IgD-negative memory B cell (primary cell): ENCODE measurements around the gene SCIN. TPM values are rescaled to one million over a fixed set of nuclear protein-coding genes. Genes with fewer than 3 reads are reported as not detected.
A peak's percentile ranks its signal among the peaks of the same experiment; 100 is the strongest.
"Not testable (repeated sequence)": the region's sequence is repeated elsewhere in the genome, so short reads cannot be mapped to it uniquely, and the experiment has no call there.

Experiments
- H3K27ac Mint-ChIP-seq, 3 donors: one replicate each; pipeline ENCODE4 v1.8.0; 2020 to 2022; ENCODE audit warnings: mild to moderate bottlenecking in 3 of 3, mixed read lengths in 3 of 3, moderate library complexity in 1 of 3
- H3K27me3 Mint-ChIP-seq: one replicate; pipeline ENCODE4 v1.8.0; 2021; ENCODE audit warnings: mixed read lengths
- H3K36me3 Mint-ChIP-seq: one replicate; pipeline ENCODE4 v1.8.0; 2020; ENCODE audit warnings: mild to moderate bottlenecking, mixed read lengths
- H3K4me1 Mint-ChIP-seq, 3 donors: one replicate each; pipeline ENCODE4 v1.8.0; 2020 to 2022; ENCODE audit warnings: mixed read lengths in 3 of 3, mild to moderate bottlenecking in 1 of 3
- H3K4me3 Mint-ChIP-seq, 4 donors: one replicate each; pipeline ENCODE4 v1.8.0; 2020 to 2022; ENCODE audit warnings: mild to moderate bottlenecking in 4 of 4, mixed read lengths in 4 of 4, moderate library complexity in 3 of 4
- H3K9me3 Mint-ChIP-seq, 3 donors: one replicate each; pipeline ENCODE4 v1.8.0; 2020 to 2021; ENCODE audit warnings: mixed read lengths in 3 of 3, mild to moderate bottlenecking in 1 of 3
- polyA plus RNA-seq: library from polyadenylated mRNA; unstranded; fragments of 300-500 nt; fragmentation: Illumina TruSeq; gene quantifications from one replicate; pipeline ENCODE4 v1.2.3, GENCODE V29; 2021

The SCIN gene
- polyA plus RNA-seq, 1 donor from 2014 or later: 1.6 TPM

- peak overlapping the region in 1 of 4 donors; percentile 99 for H3K4me3 Mint-ChIP-seq
- H3K27ac Mint-ChIP-seq: peak overlapping the region in 1 of 3 donors; percentile 43
Measured at GRCh38 chr7:12689451-12689850, 118.9 kb downstream of the SCIN start.

GRCh38 chr7:12690041-12690878, 119.7 kb downstream of the SCIN start:
- Mint-ChIP-seq H3K36me3 (peaks cover 2% of the 10 kb centered on the region), H3K4me1 (peaks cover 26 to 32% (median 27%) of the 10 kb centered on the region in 3 donors), H3K27me3 (no peaks in the 10 kb centered on the region), H3K9me3 (peaks cover 0 to 3% (median 0%) of the 10 kb centered on the region in 3 donors), H3K4me3 (peak overlapping the region in 1 of 4 donors; percentile 57), H3K27ac (peak overlapping the region in 1 of 3 donors; percentile 35)

More at GRCh38 chr7:12689451-12689850, 118.9 kb downstream of the SCIN start:
- peaks cover 3% of the 10 kb centered on the region for H3K27me3 Mint-ChIP-seq
- peaks cover 2% of the 10 kb centered on the region for H3K36me3 Mint-ChIP-seq
- H3K9me3 Mint-ChIP-seq: peaks cover 0 to 3% (median 0%) of the 10 kb centered on the region in 3 donors
- peaks cover 29 to 39% (median 34%) of the 10 kb centered on the region in 3 donors for H3K4me1 Mint-ChIP-seq

DNA sequence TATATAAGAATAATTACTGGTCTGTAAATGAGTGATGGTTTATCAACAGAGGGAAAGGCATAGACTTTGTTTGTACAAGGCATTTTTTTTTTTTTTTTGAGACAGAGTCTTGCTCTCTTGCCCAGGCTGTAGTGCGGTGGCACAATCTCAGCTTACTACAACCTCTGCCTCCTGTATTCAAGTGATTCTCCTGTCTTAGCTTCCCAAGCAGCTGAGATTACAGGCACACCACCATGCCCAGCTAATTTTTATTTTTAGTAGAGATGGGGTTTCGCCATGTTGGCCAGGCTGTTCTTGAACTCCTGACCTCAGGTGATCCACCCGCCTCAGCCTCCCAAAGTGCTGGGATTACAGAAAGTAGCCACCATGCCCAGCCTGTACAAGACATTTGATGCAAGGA, 120.9 kb downstream of the SCIN start:
- not testable (repeated sequence) for H3K4me3 Mint-ChIP-seq, H3K27ac Mint-ChIP-seq, H3K27me3 Mint-ChIP-seq, H3K9me3 Mint-ChIP-seq, H3K36me3 Mint-ChIP-seq
- peaks cover 20 to 29% (median 24%) of the 10 kb centered on the region in 3 donors for H3K4me1 Mint-ChIP-seq

GRCh38 chr7:12692035-12692434, 121.5 kb downstream of the SCIN start:
- H3K9me3 Mint-ChIP-seq: no peaks in the 10 kb centered on the region
- H3K4me1 Mint-ChIP-seq: peaks cover 20 to 29% (median 27%) of the 10 kb centered on the region in 3 donors
- no peaks in the 10 kb centered on the region for H3K27me3 Mint-ChIP-seq
- no peak overlapping the region for H3K4me3 Mint-ChIP-seq
- H3K36me3 Mint-ChIP-seq: peaks cover 2% of the 10 kb centered on the region
- H3K27ac Mint-ChIP-seq: no peak overlapping the region

DNA sequence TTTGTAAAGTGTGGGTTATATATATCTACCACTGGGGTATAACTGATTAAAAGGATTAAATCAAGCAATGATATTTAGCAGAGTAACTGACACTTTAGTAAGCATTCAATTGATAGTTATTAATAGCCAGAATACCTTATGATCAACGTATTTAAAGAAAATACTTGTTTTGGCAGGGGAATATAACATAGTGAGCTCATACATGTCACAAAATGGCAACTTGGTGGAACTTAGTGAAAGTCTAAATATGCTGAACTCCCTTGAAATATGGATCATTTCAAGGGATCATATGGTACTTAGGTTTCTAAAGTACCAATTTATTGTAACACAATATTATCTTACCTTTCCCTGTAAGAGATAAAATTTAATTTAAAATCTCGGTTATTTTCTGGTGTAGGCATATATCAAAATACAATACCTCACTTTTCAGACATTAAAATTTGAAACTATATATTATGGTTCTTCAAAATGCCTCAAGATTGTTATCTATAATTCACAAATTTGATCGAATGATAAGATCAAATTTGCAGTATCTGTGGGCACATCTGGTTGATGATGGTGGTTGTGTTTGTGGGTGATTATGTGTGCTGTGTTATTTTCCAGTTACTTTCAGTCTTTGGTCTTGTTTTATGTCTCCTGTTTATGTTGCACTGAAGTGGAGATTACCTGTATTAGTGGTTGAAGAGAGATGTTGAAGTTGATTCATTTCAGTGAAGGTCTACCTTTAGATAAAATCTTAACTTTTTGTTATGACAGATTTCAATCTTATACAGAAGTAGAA, 122.1 kb downstream of the SCIN start:
- no peak overlapping the region for H3K4me3 Mint-ChIP-seq
- peaks cover 16 to 23% (median 22%) of the 10 kb centered on the region in 3 donors for H3K4me1 Mint-ChIP-seq
- H3K27ac Mint-ChIP-seq: no peak overlapping the region
- H3K9me3 Mint-ChIP-seq: no peaks in the 10 kb centered on the region
- H3K27me3 Mint-ChIP-seq: no peaks in the 10 kb centered on the region
- peaks cover 2% of the 10 kb centered on the region for H3K36me3 Mint-ChIP-seq

DNA sequence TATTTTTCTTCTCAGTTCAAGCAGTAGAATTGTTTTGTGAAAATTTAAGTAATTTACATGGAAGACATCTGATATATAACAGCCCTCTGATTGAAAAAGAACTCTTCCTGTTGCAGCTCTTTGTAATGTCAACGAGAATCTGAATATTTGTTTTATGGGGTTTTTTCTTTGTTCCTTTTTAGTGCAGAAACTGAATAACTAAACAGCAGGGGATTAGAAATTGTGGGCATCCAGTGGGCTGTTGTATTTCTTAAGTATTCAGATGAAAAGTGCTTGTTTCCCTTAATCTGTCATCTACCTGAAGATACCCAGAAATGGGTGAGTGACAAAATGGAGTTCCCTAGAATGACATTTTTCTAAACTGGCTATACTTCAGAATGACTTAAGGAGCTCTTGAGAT, 124.3 kb downstream of the SCIN start:
- Mint-ChIP-seq H3K9me3 (no peaks in the 10 kb centered on the region), H3K4me1 (peaks cover 8 to 11% (median 10%) of the 10 kb centered on the region in 3 donors), H3K27me3 (no peaks in the 10 kb centered on the region), H3K27ac (peak overlapping the region in 1 of 3 donors; percentile 23), H3K4me3 (no peak overlapping the region), H3K36me3 (no peaks in the 10 kb centered on the region)

GRCh38 chr7:12695965-12696364, 125.4 kb downstream of the SCIN start:
- Mint-ChIP-seq H3K27me3 (no peaks in the 10 kb centered on the region), H3K4me1 (peaks cover 3 to 11% (median 4%) of the 10 kb centered on the region in 3 donors), H3K27ac (no peak overlapping the region)

GRCh38 chr7:12699299-12699698, 128.8 kb downstream of the SCIN start:
- Mint-ChIP-seq H3K9me3 (peaks cover 0 to 9% (median 3%) of the 10 kb centered on the region in 3 donors), H3K36me3 (peaks cover 3% of the 10 kb centered on the region), H3K27me3 (no peaks in the 10 kb centered on the region), H3K4me1 (peaks cover 3 to 8% (median 3%) of the 10 kb centered on the region in 3 donors), H3K27ac (no peak overlapping the region), H3K4me3 (no peak overlapping the region)

More at GRCh38 chr7:12695965-12696364, 125.4 kb downstream of the SCIN start:
- H3K9me3 Mint-ChIP-seq: no peaks in the 10 kb centered on the region
- H3K4me3 Mint-ChIP-seq: no peak overlapping the region
- H3K36me3 Mint-ChIP-seq: peaks cover 3% of the 10 kb centered on the region

GRCh38 chr7:12701433-12701832, 130.9 kb downstream of the SCIN start:
- H3K9me3 Mint-ChIP-seq: peaks cover 0 to 9% (median 3%) of the 10 kb centered on the region in 3 donors
- H3K27ac Mint-ChIP-seq: peak overlapping the region in 1 of 3 donors; percentile 50
- peaks cover 3% of the 10 kb centered on the region for H3K36me3 Mint-ChIP-seq
- no peaks in the 10 kb centered on the region for H3K27me3 Mint-ChIP-seq
- H3K4me3 Mint-ChIP-seq: no peak overlapping the region
- H3K4me1 Mint-ChIP-seq: peaks cover 0 to 3% (median 0%) of the 10 kb centered on the region in 3 donors

DNA sequence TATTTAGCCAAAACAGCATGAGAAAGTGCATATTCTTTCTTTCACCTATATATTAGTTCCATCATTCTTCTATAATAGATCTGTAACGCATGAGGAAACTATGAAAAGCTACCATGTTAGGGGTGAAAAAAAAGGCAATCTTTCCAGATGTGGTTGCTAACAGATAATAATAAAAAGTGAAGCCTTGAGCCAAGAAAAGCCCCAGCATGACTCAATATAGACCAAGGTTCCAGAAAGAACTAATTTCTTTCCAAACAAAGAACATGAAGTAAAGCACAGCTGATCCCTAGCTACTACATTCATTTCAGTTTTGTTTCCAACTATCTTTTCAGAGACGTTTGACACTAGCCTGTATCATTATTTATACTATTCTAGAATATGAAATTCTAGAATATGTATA, 133.4 kb downstream of the SCIN start:
- Mint-ChIP-seq H3K36me3 (peaks cover 3% of the 10 kb centered on the region), H3K9me3 (peaks cover 0 to 9% (median 3%) of the 10 kb centered on the region in 3 donors), H3K27ac (no peak overlapping the region), H3K27me3 (no peaks in the 10 kb centered on the region), H3K4me1 (no peaks in the 10 kb centered on the region), H3K4me3 (no peak overlapping the region)

DNA sequence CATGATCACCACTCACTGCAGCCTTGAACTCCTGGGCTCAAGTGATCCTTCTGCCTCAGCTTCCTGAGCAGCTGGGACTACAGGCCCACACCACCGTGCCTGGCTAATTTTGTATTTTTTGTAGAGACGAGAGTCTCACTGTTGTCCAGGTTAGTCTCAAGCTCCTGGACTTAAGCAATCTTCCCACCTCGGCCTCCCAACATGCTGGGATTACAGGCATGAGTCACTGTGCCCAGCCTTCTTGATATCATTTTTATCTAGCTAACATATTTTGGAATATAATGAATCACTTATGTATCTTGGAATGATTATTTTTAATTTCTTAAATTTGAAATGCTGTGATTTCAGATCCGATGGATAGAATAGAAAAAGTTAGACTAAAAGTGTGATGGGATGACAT, 135.4 kb downstream of the SCIN start:
- Mint-ChIP-seq H3K27me3 (no peaks in the 10 kb centered on the region), H3K9me3 (peaks cover 0 to 9% (median 3%) of the 10 kb centered on the region in 3 donors), H3K4me3 (no peak overlapping the region), H3K27ac (no peak overlapping the region), H3K36me3 (no peaks in the 10 kb centered on the region), H3K4me1 (no peaks in the 10 kb centered on the region)

DNA sequence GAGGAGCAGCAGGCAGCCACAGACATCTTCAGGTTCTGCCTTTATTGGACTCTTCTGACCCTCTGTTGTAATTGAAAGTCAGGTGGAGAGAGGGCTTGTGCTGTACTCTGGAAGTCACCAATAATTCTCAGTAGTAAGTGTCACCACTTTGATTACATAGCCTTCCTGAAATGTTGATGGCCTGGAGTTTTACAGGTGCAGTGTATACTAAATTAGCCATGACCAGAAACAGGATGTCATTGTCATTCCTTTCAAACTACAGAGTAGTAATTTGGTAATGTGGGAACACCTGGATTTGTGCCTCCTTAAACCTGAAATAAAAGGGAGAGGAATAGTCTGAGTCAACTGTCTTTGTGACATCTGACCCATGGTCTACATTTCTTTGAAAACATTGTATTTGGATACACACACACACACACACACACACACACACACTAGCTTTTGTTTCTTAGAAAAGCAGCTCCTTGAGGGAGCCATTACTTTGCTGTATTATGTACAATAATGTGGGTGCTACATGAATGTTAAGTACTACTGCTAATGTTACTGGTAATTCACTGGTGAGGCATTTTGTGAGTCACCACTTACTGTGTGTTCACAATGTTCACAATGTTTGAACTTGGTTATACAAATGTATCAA, 136.5 kb downstream of the SCIN start:
- H3K27me3 Mint-ChIP-seq: no peaks in the 10 kb centered on the region
- H3K4me1 Mint-ChIP-seq: no peaks in the 10 kb centered on the region
- H3K27ac Mint-ChIP-seq: no peak overlapping the region
- H3K36me3 Mint-ChIP-seq: no peaks in the 10 kb centered on the region
- peaks cover 0 to under 1% (median 0%) of the 10 kb centered on the region in 3 donors for H3K9me3 Mint-ChIP-seq
- no peak overlapping the region for H3K4me3 Mint-ChIP-seq

DNA sequence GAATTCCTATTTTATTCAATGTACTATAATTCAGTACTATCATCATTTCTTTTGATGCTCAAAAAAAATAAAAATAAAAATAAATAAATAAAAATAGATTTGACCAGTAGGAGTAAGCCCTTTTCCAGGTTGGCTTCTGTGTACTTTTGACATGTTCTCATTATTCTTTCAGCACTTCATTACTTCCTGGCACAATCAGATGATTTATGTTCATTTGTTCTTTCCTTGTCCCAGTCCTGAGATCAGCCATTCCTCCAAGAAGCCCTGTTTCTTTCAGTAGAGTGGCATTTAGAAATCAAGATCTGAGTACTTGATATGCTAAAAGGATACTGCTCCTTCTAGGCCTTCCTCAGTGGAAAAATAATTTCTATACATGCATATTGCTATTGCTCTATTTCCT, 137.8 kb downstream of the SCIN start:
- Mint-ChIP-seq H3K9me3 (no peaks in the 10 kb centered on the region), H3K27me3 (no peaks in the 10 kb centered on the region), H3K4me3 (no peak overlapping the region), H3K4me1 (no peaks in the 10 kb centered on the region), H3K27ac (no peak overlapping the region), H3K36me3 (no peaks in the 10 kb centered on the region)
